Ascending aorta (tissue), 2 donors: ENCODE measurements around the gene EID2B. TPM values are rescaled to one million over a fixed set of nuclear protein-coding genes. Genes with fewer than 3 reads are reported as not detected.

Experiments used
- DNase-seq, 2 donors: peaks; one replicate each; pipeline ENCODE4 v3.0.0-alpha.2; 2019; ENCODE audit warnings: low spot score in 2 of 2
- H3K27ac ChIP-seq, 2 donors: fragments of 200-600 bp; sonication (generic); one replicate each; pipeline ENCODE4 v1.5.1; 2016 to 2017; ENCODE audit warnings: mild to moderate bottlenecking in 1 of 2
- H3K27me3 ChIP-seq: fragments of 200-600 bp; sonication (generic); one replicate; pipeline ENCODE4 v1.5.1; 2017
- H3K36me3 ChIP-seq, 2 donors: fragments of 200-600 bp; sonication (generic); one replicate each; pipeline ENCODE4 v1.5.1; 2016
- H3K4me1 ChIP-seq, 2 donors: fragments of 200-600 bp; sonication (generic); one replicate each; pipeline ENCODE4 v1.5.1; 2016 to 2017; ENCODE audit warnings: mild to moderate bottlenecking in 1 of 2
- H3K4me3 ChIP-seq, 2 donors: fragments of 200-600 bp; sonication (generic); one replicate each; pipeline ENCODE4 v1.5.1; 2016 to 2017; ENCODE audit warnings: mild to moderate bottlenecking in 1 of 2
- H3K9me3 ChIP-seq, 2 donors: fragments of 200-600 bp; sonication (generic); one replicate each; pipeline ENCODE4 v1.5.1; 2016
- intact Hi-C: fragments of 100-400 bp; cut with DNase I; formaldehyde crosslinking; loops from one replicate; pipeline ENCODE4 v1.15.1; 2023
- total RNA-seq: library from RNA; depleted of rRNA; stranded (reverse); fragments of >200 nt; gene quantifications from one replicate; pipeline ENCODE4 v1.1.0, GENCODE V29; 2016
- TF ChIP-seq, protein P1 (sequence below), 3 experiments: fragments of 200-600 bp in 2 of 3; fragments of 450-650 bp in 1 of 3; sonication (generic) in 2 of 3; IDR thresholded peaks; one replicate each; pipeline ENCODE4 v1.5.1; 2016 to 2019; ENCODE audit warnings: antibody characterized with exemption in 3 of 3, mild to moderate bottlenecking in 1 of 3, moderate library complexity in 1 of 3

EID2B gene
- total RNA-seq, 1 donor from 2014 or later, result not detected

DNA sequence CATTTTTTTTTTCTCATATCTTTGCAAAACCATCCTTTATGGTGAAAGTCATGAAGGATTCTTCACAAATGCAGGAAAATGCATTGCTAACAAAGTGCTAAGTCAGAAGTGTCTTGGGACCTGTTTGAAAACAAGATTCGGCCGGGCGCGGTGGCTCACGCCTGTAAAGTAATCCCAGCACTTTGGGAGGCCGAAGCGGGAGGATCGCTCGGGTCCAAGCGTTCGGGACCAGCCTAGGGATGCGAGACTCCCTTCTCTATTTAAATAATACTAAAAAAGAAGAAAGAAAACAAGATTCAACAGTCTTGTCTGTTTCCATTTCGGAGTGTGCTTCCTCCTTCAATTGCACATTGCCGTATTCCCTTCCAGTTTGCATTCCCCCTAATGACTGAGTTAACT lies 819 bp downstream of the EID2B start:
- Histone ChIP-seq H3K27me3 (no peaks in the 10 kb centered on the region), H3K36me3 (no peaks in the 10 kb centered on the region), H3K4me1 (peaks cover 6 to 11% of the 10 kb centered on the region in 2 donors), H3K4me3 (peak overlapping the region; percentile 86 to 91), H3K9me3 (no peaks in the 10 kb centered on the region), H3K27ac (peak overlapping the region; percentile 74 to 84)
- intact Hi-C loops, result loop anchor here (1.0 to 10.0 kb wide), 8 partner anchors 52 to 463 kb away; partner anchors contain the start of genes FBL, MED29, PAF1 and SAMD4B
- TF ChIP-seq, protein P1, sequence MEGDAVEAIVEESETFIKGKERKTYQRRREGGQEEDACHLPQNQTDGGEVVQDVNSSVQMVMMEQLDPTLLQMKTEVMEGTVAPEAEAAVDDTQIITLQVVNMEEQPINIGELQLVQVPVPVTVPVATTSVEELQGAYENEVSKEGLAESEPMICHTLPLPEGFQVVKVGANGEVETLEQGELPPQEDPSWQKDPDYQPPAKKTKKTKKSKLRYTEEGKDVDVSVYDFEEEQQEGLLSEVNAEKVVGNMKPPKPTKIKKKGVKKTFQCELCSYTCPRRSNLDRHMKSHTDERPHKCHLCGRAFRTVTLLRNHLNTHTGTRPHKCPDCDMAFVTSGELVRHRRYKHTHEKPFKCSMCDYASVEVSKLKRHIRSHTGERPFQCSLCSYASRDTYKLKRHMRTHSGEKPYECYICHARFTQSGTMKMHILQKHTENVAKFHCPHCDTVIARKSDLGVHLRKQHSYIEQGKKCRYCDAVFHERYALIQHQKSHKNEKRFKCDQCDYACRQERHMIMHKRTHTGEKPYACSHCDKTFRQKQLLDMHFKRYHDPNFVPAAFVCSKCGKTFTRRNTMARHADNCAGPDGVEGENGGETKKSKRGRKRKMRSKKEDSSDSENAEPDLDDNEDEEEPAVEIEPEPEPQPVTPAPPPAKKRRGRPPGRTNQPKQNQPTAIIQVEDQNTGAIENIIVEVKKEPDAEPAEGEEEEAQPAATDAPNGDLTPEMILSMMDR (IDR thresholded peaks at IDR 0.05), result no peak
- no peak for DNase-seq

DNA sequence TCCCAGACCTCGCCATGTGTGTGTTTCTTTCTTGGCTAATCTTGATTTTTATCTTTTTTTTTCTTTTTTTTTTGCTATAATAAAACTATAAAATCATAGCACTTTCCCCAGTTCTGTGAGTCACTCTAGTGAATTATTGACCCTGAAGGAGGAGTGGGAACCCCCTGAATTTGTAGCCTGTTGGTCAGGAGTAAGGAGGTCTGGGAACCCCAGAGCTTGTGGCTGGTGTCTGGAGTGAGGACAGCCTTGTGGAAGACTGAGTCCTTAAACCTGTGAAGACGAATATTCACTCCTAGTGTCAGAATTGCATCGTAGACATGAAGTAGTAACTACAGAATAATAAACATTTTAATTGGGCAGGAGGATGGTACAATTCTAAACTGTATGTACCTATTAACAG lies 7.4 kb downstream of the EID2B start:
- Histone ChIP-seq H3K27me3 (no peaks in the 10 kb centered on the region), H3K4me1 (no peaks in the 10 kb centered on the region), H3K27ac (no peak overlapping the region), H3K36me3 (peaks cover 0 to 4% of the 10 kb centered on the region in 2 donors), H3K9me3 (no peaks in the 10 kb centered on the region), H3K4me3 (no peak overlapping the region)
- DNase-seq, result no peak
- intact Hi-C loops, result no loop called here
- TF ChIP-seq, protein P1 (IDR thresholded peaks at IDR 0.05), result no peak

DNA sequence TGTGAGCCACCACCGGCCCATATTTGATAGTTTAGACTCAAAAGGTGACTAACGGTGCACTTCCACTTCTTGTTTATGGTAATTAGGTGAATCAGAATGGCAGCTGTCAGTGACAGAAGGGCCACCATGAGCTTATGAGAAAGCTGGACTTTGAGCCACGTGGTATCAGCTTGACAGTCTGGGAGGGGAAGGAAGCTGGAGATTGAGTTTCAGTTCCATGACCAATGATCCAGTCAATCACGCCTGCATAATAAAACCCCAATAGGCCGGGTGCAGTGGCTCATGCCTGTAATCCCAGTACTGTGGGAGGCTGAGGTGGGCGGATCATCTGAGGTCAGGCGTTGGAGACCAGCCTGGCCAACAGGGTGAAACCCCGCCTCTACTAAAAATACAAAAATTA lies 8.2 kb downstream of the EID2B start:
- no peaks in the 10 kb centered on the region for H3K4me1 ChIP-seq
- intact Hi-C loops, result no loop called here
- peaks cover 0 to 4% of the 10 kb centered on the region in 2 donors for H3K36me3 ChIP-seq
- no peaks in the 10 kb centered on the region for H3K27me3 ChIP-seq
- DNase-seq, result no peak
- no peak overlapping the region for H3K4me3 ChIP-seq
- no peaks in the 10 kb centered on the region for H3K9me3 ChIP-seq
- TF ChIP-seq, protein P1 (IDR thresholded peaks at IDR 0.05), result no peak
- no peak overlapping the region for H3K27ac ChIP-seq

DNA sequence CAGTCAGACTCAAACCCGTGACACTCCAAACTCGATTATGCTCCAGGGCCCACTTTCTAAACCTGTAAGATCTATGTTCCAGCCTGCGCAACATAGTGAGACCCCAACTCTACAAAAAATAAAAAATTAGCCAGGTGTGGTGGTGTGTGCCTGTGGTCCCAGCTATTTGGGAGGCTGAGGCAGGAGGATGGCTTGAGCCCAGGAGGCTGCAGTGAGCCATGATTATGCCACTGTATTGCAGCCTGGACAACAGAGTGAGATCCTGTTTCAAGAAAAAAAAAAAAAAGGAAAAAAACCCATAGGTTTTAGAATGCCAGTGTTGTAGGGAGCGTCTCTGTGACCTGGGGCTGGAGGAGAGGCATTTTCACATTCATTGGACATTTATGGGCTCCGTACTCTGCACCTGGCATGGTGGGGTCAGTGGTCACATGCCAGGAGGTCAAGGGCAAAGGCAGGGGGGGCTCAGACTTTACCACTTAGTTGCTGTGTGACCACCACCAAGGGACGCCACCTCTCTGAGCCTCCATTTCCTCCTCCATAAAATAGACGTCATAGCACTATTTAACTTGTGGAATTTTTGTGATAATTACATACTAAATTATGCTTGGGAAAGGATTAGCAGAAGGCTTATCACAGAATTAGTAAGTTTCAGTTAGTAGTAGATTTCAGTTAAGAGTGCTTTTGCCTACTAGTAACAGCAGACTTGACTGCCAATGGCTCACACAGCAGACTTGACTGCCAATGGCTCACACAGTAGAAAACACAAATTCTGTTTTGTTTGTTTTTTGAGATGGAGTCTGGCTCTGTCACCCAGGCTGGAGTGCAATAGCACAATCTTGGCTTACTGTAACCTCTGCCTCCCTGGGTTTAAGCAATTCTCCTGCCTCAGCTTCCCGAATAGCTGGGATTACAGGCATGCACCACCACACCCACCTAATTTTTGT lies 11.8 kb downstream of the EID2B start:
- no peak overlapping the region for H3K4me3 ChIP-seq
- H3K36me3 ChIP-seq, result peaks cover 0 to 4% of the 10 kb centered on the region in 2 donors
- H3K4me1 ChIP-seq, result no peaks in the 10 kb centered on the region
- no peak for DNase-seq
- H3K27me3 ChIP-seq, result peaks cover 3% of the 10 kb centered on the region
- intact Hi-C loops, result no loop called here
- H3K27ac ChIP-seq, result no peak overlapping the region
- H3K9me3 ChIP-seq, result no peaks in the 10 kb centered on the region
- TF ChIP-seq, protein P1 (IDR thresholded peaks at IDR 0.05), result no peak

DNA sequence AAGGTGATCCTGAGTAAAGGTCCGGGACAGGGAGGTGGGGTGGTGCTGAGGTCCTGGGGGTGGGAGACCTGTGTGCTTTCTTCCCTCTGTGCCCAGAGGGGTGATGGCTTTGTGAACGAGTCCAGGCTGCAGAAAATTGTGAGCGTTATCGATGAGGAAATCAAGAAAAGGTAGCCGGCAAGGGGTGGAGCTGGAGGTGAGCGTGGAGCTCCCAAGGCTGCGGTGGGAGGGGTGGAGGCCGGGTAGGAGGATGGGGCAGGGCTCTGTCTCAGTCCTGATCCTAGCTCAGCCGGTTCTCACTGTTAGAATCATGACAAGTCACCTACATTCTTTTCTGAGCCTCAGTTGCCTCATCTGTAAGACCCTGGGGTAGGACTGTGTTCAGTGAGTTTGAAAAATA lies 13.7 kb downstream of the EID2B start:
- H3K4me3 ChIP-seq, result no peak overlapping the region
- no peak for DNase-seq
- intact Hi-C loops, result no loop called here
- no peaks in the 10 kb centered on the region for H3K36me3 ChIP-seq
- H3K27ac ChIP-seq, result no peak overlapping the region
- no peaks in the 10 kb centered on the region for H3K9me3 ChIP-seq
- TF ChIP-seq, protein P1 (IDR thresholded peaks at IDR 0.05), result no peak
- H3K27me3 ChIP-seq, result peaks cover 16% of the 10 kb centered on the region
- peaks cover 5 to 10% of the 10 kb centered on the region in 2 donors for H3K4me1 ChIP-seq
